Measurements from ENCODE around the gene VPS33B.

VPS33B gene

DNA sequence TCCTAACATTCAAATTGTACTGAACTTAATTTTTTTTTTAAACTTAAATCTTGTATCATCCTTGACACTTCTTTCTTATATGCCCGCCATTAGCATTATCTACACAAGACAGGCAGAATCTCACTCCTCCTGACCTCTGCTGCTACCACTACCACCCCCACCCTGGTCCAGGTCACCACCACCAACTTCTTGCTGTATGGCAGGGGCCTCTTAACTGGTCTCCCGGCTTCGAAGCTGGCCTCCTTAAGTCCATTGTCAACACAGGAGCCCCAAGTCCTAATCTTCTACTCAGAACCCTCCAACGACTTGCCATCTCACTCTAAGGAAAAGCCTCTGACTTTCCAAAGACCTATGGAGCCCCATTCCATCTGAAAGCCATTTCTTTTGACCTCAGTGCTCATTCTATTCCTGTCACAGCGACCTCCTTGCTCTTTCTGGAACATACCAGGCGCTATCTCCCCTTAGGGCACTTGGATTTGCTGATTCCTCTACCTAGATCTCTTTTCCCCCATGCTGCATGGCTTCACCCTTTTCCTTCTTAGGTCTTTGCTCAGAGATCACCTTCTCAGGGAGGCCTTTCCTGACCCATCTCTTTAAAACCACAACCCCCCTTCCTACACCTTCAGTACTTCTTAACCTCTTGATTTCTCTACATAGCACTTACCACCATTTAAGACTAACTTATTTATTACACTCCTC, 30.7 kb downstream of the VPS33B start:
- Histone ChIP-seq H3K4me3 (ENCODE audit: low read depth, low read length) (no peak overlapping the region), H3K27ac (no peak overlapping the region)

DNA sequence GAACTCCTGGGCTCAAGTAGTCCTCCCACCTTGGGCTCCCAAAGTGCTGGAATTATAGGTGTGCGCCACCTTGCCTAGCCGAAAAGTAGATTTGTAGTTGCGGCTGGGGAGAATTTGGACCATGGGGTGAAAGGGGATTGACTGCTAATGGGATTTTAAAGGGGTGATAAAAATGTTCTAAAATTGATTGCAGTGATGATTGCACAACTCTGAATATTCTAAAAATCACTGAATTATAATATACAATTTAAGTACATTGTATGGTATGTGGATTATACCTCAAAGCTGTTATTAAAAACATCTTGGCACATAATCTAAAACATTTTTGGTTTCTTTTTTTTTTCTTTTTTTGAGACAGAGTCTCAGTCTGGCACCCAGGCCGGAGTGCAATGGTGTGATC, 31.9 kb downstream of the VPS33B start:
- no peak overlapping the region for H3K27ac ChIP-seq

More for the DNA sequence above, 30.7 kb downstream of the VPS33B start:
- TF ChIP-seq, protein P1, sequence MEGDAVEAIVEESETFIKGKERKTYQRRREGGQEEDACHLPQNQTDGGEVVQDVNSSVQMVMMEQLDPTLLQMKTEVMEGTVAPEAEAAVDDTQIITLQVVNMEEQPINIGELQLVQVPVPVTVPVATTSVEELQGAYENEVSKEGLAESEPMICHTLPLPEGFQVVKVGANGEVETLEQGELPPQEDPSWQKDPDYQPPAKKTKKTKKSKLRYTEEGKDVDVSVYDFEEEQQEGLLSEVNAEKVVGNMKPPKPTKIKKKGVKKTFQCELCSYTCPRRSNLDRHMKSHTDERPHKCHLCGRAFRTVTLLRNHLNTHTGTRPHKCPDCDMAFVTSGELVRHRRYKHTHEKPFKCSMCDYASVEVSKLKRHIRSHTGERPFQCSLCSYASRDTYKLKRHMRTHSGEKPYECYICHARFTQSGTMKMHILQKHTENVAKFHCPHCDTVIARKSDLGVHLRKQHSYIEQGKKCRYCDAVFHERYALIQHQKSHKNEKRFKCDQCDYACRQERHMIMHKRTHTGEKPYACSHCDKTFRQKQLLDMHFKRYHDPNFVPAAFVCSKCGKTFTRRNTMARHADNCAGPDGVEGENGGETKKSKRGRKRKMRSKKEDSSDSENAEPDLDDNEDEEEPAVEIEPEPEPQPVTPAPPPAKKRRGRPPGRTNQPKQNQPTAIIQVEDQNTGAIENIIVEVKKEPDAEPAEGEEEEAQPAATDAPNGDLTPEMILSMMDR (IDR thresholded peaks at IDR 0.05; ENCODE audit: low read depth, low read length) = no peak
- Histone ChIP-seq H3K27me3 (ENCODE audit: insufficient read depth, low read depth, severe bottlenecking) (no peaks in the 10 kb centered on the region), H3K36me3 (peaks cover 16% of the 10 kb centered on the region), H3K9me3 (ENCODE audit: severe bottlenecking) (no peaks in the 10 kb centered on the region)
- DNase-seq = no peak

DNA sequence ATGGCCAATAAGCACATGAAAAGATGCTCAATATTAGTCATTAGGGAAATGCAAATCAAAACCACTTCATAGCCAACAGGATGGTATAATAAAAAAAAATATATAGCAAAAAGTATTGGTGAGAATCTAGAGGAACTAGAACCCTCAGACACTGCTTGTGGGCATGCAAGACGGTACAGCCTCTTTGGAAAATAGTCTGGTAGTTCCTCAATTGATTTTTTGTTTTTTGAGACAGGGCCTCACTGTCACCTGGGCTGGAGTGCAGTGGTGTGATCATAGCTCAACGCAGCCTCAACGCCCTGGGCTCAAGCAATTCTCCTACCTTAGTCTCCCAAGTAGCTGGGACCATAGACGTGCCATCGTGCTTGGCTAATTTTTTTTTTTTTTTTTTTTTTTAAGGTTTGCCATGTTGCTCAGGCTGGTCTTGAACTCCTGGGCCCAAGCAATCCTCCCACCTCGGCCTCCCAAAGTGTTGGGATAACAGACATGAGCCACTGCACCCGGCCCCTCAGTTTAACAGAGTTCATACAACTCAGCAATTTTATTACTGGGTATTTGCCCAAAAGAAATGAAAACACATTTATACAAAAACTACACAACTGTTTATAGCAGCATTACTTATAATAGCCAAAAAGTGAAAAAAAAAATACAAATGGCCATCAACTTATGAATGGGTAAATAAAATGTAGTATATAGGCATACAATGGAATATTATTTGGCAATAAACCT, 33.2 kb downstream of the VPS33B start:
- TF ChIP-seq, protein P1 (IDR thresholded peaks at IDR 0.05; ENCODE audit: low read depth, low read length) = no peak
- Histone ChIP-seq H3K36me3 (peaks cover 29% of the 10 kb centered on the region), H3K9me3 (ENCODE audit: severe bottlenecking) (no peaks in the 10 kb centered on the region), H3K4me3 (ENCODE audit: low read depth, low read length) (no peak overlapping the region), H3K27ac (peak overlapping the region; percentile 78), H3K27me3 (ENCODE audit: insufficient read depth, low read depth, severe bottlenecking) (no peaks in the 10 kb centered on the region)
- DNase-seq = no peak

More for the DNA sequence above, 31.9 kb downstream of the VPS33B start:
- TF ChIP-seq, protein P1 (IDR thresholded peaks at IDR 0.05; ENCODE audit: low read depth, low read length) = no peak
- DNase-seq = no peak
- no peaks in the 10 kb centered on the region for H3K9me3 ChIP-seq (ENCODE audit: severe bottlenecking)
- peaks cover 24% of the 10 kb centered on the region for H3K36me3 ChIP-seq
- no peak overlapping the region for H3K4me3 ChIP-seq (ENCODE audit: low read depth, low read length)
- no peaks in the 10 kb centered on the region for H3K27me3 ChIP-seq (ENCODE audit: insufficient read depth, low read depth, severe bottlenecking)

DNA sequence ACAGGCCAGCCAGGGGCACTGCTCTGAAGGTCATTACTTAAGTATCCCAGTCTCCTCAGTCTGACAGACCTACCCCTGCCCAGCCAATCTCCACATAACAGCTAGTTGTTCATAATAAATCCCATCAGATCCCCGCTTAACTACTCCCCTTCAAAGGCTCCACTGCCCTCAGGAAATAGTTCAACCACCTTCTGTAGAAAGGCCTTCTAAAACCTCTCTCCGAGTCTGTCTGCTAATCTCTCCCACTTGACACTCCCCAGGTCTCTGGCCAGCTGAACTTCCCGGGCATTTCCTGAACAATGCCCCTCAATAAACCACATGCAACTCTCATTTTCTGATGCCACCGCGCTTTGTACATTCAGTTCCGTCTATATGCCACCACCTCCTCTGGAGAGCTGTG, 34.1 kb downstream of the VPS33B start:
- Histone ChIP-seq H3K27ac (peak overlapping the region; percentile 78), H3K4me3 (ENCODE audit: low read depth, low read length) (peak overlapping the region; percentile 1; the same call in 1 of the 2 replicates), H3K9me3 (ENCODE audit: severe bottlenecking) (no peaks in the 10 kb centered on the region), H3K36me3 (peaks cover 37% of the 10 kb centered on the region), H3K27me3 (ENCODE audit: insufficient read depth, low read depth, severe bottlenecking) (no peaks in the 10 kb centered on the region)
- peak; percentile 77 for DNase-seq
- TF ChIP-seq, protein P1 (IDR thresholded peaks at IDR 0.05; ENCODE audit: low read depth, low read length) = no peak

DNA sequence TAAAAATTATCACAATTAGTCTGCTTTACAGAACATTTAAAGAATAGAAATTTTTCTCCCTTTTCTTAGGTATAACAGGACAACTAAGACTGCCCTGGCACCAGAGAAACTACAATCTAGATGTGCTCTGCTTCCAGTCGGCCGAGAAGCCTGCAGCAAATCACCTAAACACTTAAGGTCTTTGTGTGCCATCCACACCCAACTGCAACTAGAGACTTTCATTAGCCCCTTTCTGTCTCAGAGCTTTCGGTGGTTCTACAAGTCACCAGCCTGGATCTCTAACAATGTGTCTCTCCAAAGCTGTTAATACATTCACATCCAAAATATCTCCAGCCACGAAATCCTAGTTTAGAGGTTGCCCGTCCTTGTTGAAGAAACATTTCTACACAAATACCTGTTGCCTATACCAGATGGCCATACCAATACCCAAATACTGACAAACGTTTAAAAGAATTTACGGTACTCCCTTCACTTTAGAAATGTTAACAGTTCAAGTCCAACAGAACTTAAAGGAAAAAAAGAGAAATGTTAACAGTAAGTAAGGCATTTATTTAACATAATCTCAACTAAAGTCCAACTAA, 34.7 kb downstream of the VPS33B start:
- peaks cover 42% of the 10 kb centered on the region for H3K36me3 ChIP-seq
- TF ChIP-seq, protein P1 (IDR thresholded peaks at IDR 0.05; ENCODE audit: low read depth, low read length) = no peak
- no peak overlapping the region for H3K4me3 ChIP-seq (ENCODE audit: low read depth, low read length)
- no peaks in the 10 kb centered on the region for H3K9me3 ChIP-seq (ENCODE audit: severe bottlenecking)
- H3K27ac ChIP-seq = peak overlapping the region; percentile 78
- no peak for DNase-seq
- H3K27me3 ChIP-seq (ENCODE audit: insufficient read depth, low read depth, severe bottlenecking) = no peaks in the 10 kb centered on the region
